HS-5 (cell line): ENCODE measurements around the gene ANTXR2.
A peak's percentile ranks its signal among the peaks of the same experiment; 100 is the strongest.

Source experiments
- DNase-seq: peaks from one replicate; pipeline ENCODE4 v3.0.0-alpha.2; 2012; ENCODE audit warnings: low read depth

Gene ANTXR2

GRCh38 chr4:79864500-79865200, 208.4 kb downstream of the ANTXR2 start:
- no peak for DNase-seq

- no peak for DNase-seq
Measured at GRCh38 chr4:79863333-79863732, 209.7 kb downstream of the ANTXR2 start.

GRCh38 chr4:79862821-79863220, 210.2 kb downstream of the ANTXR2 start:
- DNase-seq, result no peak

- no peak for DNase-seq
Measured at GRCh38 chr4:79857811-79858210, 215.2 kb downstream of the ANTXR2 start.

GRCh38 chr4:79856196-79856595, 216.8 kb downstream of the ANTXR2 start:
- DNase-seq, result no peak

- no peak for DNase-seq
Measured at GRCh38 chr4:79854856-79855502, 218.1 kb downstream of the ANTXR2 start.

GRCh38 chr4:79852305-79852730, 220.7 kb downstream of the ANTXR2 start:
- DNase-seq, result peak; percentile 11

- DNase-seq, result peak; percentile 4
Measured at GRCh38 chr4:79851625-79852304, 221.3 kb downstream of the ANTXR2 start.
